Spinal cord (tissue), 10 donors: ENCODE results near the gene FNDC7. TPM values are rescaled to one million over a fixed set of nuclear protein-coding genes. Genes with fewer than 3 reads are reported as not detected.

Experiments used
- DNase-seq, 6 donors: peaks; one replicate each; pipeline versions ENCODE4 v3.0.0 to v3.0.0-alpha.2; 2013 to 2015; ENCODE audit warnings: low spot score in 6 of 6, low read depth in 4 of 6
- H3K27ac ChIP-seq: one replicate; pipeline ENCODE4 v1.5.1; 2013; ENCODE audit warnings: low read depth, low read length, control low read depth
- H3K27me3 ChIP-seq: one replicate; pipeline ENCODE4 v1.6.1; 2013; ENCODE audit warnings: low read length; ENCODE audit not compliant: control insufficient read depth, insufficient read depth
- H3K36me3 ChIP-seq: one replicate; pipeline ENCODE4 v1.6.1; 2013; ENCODE audit warnings: low read length; ENCODE audit not compliant: control insufficient read depth, insufficient read depth
- H3K4me1 ChIP-seq: one replicate; pipeline ENCODE4 v1.6.1; 2013; ENCODE audit warnings: low read length; ENCODE audit not compliant: control insufficient read depth, insufficient read depth
- H3K4me3 ChIP-seq: one replicate; pipeline ENCODE4 v1.5.1; 2013; ENCODE audit warnings: low read depth, low read length, control low read depth
- H3K9me3 ChIP-seq: one replicate; pipeline ENCODE4 v1.6.1; 2013; ENCODE audit warnings: low read length; ENCODE audit not compliant: control insufficient read depth, insufficient read depth
- WGBS: methylation state at CpG from one replicate; pipeline ENCODE4 v1.1.5; 2013; ENCODE audit warnings: missing lambda C conversion rate; ENCODE audit not compliant: insufficient coverage; 5-methylcytosine and 5-hydroxymethylcytosine counted together
- polyA plus RNA-seq, 2 donors: library from polyadenylated mRNA; unstranded; fragments of 120-200 nt; gene quantifications; one replicate each; pipeline ENCODE4 v1.2.1, GENCODE V29; 2013; ENCODE audit not compliant: insufficient read length in 2 of 2
- total RNA-seq, 2 donors: library from RNA; depleted of rRNA in 1 of 2; stranded (reverse); fragments of 120-200 nt in 1 of 2; fragments of >200 nt in 1 of 2; gene quantifications; one replicate each; pipeline versions ENCODE4 v1.2.3 to v1.2.4, GENCODE V29; 2013 to 2014
- donor health status: healthy.

The FNDC7 gene
- total and polyA plus RNA-seq, 4 donors = 0.10 to 0.28 TPM; not detected in 2

- no peak overlapping the region for H3K4me3 ChIP-seq
- peaks cover 7% of the 10 kb centered on the region for H3K9me3 ChIP-seq
- H3K4me1 ChIP-seq = no peaks in the 10 kb centered on the region
- DNase-seq = no peak
- 96% methylated on average over 6 of the region's 6 CpGs for WGBS
- H3K27me3 ChIP-seq = no peaks in the 10 kb centered on the region
- H3K36me3 ChIP-seq = peaks cover 14% of the 10 kb centered on the region
- H3K27ac ChIP-seq = no peak overlapping the region
These were observed 72.6 kb downstream of the FNDC7 start for GRCh38 chr1:108785264-108785663.

GRCh38 chr1:108785880-108786279 is 73.2 kb downstream of the FNDC7 start:
- no peak overlapping the region for H3K4me3 ChIP-seq
- no peaks in the 10 kb centered on the region for H3K4me1 ChIP-seq
- peaks cover 7% of the 10 kb centered on the region for H3K9me3 ChIP-seq
- H3K27me3 ChIP-seq = no peaks in the 10 kb centered on the region
- WGBS = no CpG with 5 or more reads among the region's 2 CpGs
- H3K27ac ChIP-seq = no peak overlapping the region
- DNase-seq = no peak
- peaks cover 11% of the 10 kb centered on the region for H3K36me3 ChIP-seq

- Histone ChIP-seq H3K27ac (no peak overlapping the region), H3K36me3 (peaks cover 5% of the 10 kb centered on the region), H3K4me1 (no peaks in the 10 kb centered on the region), H3K9me3 (peaks cover 12% of the 10 kb centered on the region), H3K4me3 (no peak overlapping the region), H3K27me3 (no peaks in the 10 kb centered on the region)
- DNase-seq = no peak
- 100% methylated on average over 1 of the region's 1 CpG for WGBS
These were observed 79.1 kb downstream of the FNDC7 start for GRCh38 chr1:108791790-108792189.

Other genes starting within 250 kb of the FNDC7 start
- gene EEIG2, start 152.8 kb upstream of the FNDC7 start, total RNA-seq = 100 to 1,000 TPM in 1 of 2 donors, 10 to 100 TPM in 1; 30.9 to 104 TPM
- gene EEIG2, start 152.8 kb upstream of the FNDC7 start, polyA plus RNA-seq = 10 to 100 TPM; 23.2 to 29.5 TPM
- gene HENMT1, start 51.8 kb upstream of the FNDC7 start, total RNA-seq = 10 to 100 TPM; 21.3 to 24.1 TPM
- 10 to 100 TPM; 27.6 to 28.7 TPM for gene HENMT1, start 51.8 kb upstream of the FNDC7 start, polyA plus RNA-seq
- 10 to 100 TPM; 16.9 to 21.5 TPM for gene PRPF38B, start 20.6 kb upstream of the FNDC7 start, total RNA-seq
- gene PRPF38B, start 20.6 kb upstream of the FNDC7 start, polyA plus RNA-seq = 10 to 100 TPM; 55.1 to 56.8 TPM
- 10 to 100 TPM; 45.9 to 85.7 TPM for gene STXBP3, start 33.8 kb downstream of the FNDC7 start, total RNA-seq
- 10 to 100 TPM; 50.9 to 54.1 TPM for gene STXBP3, start 33.8 kb downstream of the FNDC7 start, polyA plus RNA-seq
- 1 to 10 TPM in 1 of 2 donors, under 1 TPM in 1; 0.99 to 2.8 TPM for gene AKNAD1, start 144.2 kb downstream of the FNDC7 start, total RNA-seq
- under 1 TPM; 0.54 to 0.63 TPM for gene AKNAD1, start 144.2 kb downstream of the FNDC7 start, polyA plus RNA-seq
- gene GPSM2, start 164.1 kb downstream of the FNDC7 start, total RNA-seq = 10 to 100 TPM; 58.8 to 93.7 TPM
- gene GPSM2, start 164.1 kb downstream of the FNDC7 start, polyA plus RNA-seq = 10 to 100 TPM; 39.0 to 46.9 TPM